HG03060 (cell line): ENCODE results near the gene LIMK1.
"Not testable (repeated sequence)": the region's sequence is repeated elsewhere in the genome, so short reads cannot be mapped to it uniquely, and the experiment has no call there.

Experiments
- ATAC-seq: cut with Tn5 transposase; IDR thresholded peaks from one replicate; pipeline ENCODE4 v1.9.1; 2021; ENCODE audit warnings: low read depth, moderate number of reproducible peaks; ENCODE audit not compliant: unreplicated experiment

The LIMK1 gene

DNA sequence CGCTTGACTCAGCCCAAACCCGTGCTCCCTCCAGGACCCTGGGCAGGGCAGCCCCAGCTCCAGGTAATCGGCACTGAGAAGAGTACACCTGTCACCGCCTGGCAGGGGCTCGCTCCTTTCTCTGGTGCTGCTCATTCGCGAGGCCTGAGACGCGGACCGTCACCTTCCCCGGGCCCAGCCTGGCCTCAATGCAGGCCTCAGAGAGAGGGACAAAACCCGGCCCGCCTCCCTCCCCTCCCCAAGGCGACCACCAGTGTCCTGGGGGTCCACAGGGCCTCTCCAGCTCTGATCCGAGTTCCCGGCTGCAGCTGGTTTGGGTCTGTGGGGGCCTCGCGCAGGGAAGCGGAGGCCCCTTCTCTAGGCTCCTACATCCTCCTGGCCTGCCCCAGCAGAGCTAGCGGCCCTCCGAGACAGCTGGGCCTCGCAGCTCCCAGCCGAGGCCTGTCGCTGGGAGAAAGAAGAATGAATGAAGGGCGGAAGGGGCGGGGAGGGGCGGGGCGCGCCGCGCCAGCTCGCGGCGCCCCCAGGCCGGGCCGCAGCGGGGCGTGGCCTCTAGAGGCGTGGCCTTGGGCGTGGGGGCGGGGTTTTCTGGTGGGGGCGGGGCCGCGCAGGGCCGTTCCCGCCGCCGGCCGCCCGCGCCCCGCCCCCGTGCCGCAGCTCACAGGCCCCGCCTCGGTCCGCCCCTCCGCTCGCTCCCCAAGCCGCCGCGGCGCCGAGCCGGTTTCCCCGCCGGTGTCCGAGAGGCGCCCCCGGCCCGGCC, at the start of gene LIMK1:
Gene LIMK1, plus strand, starts transcription at position 688 of the 760 bp plus-strand sequence. CDS start 187 bp downstream, outside the sequence.
- no peak for ATAC-seq

- no peak for ATAC-seq
Measured at GRCh38 chr7:74037609-74038008, 46.0 kb upstream of the LIMK1 start.

DNA sequence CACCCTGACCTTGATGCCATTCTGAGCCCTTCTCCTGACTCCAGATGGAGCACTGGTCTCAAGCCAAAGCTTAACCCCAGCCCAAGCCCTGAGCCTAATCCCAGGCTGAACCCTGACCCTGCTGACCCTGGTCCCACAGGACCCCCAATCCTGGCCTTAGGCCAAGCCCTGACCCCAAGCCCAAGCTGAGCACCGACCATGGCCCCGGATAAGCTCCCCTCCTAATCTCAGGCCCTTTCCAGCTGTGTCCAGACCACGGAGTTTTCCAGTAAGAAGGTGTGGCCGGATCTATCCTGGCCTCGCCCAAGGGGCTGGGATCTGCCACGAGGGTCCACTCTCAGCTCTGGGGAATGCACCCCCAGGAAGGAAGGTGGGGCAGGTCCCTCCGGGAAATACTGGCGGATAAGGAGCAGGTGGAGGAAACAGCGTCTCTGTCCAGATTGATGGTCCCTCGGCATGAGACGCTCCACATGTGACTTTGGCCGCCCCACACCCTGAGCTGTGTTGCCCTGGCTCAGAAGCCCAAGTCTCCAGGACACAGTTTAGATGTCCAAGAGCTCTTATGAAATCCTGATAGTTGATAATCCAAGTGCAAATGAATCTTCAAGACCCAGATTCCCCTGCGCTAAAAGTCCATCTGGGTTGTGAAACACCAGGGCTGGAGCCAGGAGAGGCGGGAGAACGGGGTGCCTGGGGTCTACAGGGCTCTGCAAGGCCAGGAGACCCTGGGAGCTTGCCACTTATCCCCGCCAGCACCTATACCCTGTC, 45.2 kb upstream of the LIMK1 start:
- no peak for ATAC-seq

GRCh38 chr7:74039337-74039736, 44.3 kb upstream of the LIMK1 start:
- no peak for ATAC-seq

DNA sequence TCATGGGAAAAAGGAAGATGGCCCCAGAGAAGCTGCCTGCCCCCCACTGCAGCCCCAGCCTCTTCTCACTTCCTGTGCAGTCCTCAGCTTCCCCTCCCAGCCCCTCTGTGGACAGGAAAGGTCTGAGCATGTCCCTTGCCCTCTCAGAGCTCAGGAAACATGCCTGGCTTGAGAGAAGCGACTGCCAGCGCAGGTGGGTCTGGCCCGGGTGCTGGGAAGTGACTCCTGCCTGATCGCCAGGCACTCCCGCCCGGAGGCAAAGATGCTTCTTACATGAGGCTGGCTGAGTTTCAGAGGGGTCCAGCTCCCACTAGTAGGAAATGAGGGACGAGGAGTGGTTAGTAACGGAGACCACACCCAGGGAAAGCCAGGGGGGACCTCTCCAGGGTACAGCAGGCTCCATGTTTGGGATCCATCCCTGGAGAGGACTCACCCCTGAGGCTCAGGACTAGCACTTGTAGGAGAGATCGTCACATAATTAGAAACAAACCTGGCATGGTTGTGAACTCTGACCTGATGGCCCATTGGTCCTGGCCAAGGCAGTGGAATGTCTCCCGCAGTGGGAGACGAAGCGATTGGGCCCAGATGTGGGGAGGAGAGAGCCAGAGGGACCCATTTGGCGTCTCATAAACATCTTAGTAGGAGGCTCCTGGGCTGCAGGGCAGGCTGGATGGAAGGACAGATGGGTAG, 43.4 kb upstream of the LIMK1 start:
- no peak for ATAC-seq

- ATAC-seq = no peak
Measured at GRCh38 chr7:74040791-74041520, 42.6 kb upstream of the LIMK1 start.

DNA sequence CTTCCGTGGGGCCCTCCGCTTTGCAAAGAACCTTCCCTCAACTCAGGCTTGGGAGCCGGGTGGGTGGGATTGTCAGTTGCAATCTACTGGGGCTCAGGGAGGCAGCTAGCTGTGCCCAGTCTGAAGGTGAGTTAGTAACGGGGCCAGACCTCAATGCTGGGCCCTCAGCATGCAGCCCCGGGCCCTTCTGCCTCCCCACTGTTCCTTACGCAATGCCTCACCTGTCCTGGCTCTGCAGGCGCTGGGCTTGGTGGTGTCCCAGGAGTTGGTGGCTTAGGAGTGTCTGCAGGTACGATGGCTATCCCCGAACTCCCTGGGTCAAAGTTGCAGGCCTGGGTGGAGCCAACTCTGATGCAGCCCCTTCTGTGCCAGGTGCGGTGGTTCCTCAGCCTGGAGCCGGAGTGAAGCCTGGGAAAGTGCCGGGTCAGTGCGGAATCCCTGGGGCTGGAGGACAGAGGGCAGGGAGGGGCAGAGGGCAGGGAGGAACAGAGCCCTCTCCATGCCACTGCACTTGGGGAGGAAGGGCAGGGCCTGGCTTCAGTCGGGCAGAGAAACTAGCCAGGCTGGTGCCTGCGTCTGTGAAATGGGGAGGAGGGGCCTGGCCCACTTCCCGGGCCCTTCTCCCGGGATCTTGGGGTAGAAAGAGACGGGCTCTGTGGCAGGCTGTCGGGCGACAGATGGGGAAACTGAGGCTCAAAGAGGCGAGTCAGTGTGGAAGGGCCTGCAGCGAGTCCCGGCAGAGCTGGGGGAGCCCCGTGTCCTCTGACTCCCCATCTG, 40.7 kb upstream of the LIMK1 start:
- no peak for ATAC-seq

DNA sequence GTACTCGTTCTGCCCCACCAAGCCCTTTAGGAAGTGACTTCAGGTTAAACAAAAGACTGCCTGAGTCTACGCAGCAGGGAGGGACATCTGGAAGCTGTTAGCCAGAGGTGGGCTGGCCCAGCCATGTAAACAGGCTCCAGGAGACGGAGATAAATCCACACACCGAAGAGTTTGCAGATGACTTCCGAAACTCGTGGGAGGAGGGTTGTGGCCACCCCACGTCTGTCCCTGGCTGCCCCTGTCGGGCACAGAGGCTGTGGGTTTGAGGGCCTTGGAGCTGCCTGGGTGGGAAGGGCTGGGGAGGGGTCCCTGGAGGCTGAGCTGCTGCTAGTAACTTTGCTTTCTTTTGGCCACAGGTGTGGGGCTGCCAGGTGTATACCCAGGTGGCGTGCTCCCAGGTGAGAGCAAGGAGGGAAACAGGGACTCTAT, 40.1 kb upstream of the LIMK1 start:
- ATAC-seq = no peak

DNA sequence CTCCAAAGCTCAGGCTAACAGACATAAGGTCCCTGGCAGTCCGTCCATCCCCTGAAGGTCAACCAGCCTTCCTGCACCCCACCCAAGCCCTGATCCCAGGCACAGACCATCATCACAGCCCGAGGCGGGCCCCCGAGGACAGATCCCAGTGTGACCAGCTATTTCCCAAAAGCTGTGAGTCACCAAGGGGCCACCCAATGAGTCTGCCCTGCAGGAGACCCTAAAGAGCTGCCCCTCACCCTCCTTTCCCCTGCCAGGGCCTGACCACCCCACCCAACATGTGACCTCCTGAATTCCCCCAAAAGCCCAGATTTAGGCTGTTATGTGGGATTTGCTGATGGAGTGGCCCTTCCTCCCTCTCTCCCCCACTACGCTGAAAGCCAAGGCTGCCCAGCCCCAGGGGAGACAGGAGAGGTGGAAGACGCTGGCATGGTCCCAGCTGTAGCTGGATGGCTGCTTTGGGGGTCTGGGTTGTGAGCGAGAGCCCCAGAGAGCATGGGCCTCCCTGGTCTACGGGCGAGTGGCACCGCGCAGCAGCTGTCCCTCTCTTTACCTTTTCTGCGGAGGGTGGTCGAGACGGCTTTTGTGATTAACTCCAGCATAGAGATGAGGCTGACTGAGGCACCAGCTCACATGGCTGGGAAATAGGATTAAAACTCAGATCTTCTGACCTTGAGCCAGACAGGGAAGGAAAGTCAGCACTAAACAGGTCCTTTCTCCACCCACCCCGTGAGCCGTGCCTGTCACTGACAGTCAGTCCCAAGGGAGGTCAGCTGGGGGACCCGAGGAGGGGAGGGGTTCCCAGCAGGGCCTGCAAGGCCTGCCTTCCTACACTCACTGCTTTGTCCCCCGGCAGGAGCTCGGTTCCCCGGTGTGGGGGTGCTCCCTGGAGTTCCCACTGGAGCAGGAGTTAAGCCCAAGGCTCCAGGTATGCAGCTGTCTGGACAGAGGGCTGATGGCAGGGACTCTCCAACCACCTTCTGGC, 38.9 kb upstream of the LIMK1 start:
- no peak for ATAC-seq

GRCh38 chr7:74046581-74046980, 37.0 kb upstream of the LIMK1 start:
- not testable (repeated sequence) for ATAC-seq

DNA sequence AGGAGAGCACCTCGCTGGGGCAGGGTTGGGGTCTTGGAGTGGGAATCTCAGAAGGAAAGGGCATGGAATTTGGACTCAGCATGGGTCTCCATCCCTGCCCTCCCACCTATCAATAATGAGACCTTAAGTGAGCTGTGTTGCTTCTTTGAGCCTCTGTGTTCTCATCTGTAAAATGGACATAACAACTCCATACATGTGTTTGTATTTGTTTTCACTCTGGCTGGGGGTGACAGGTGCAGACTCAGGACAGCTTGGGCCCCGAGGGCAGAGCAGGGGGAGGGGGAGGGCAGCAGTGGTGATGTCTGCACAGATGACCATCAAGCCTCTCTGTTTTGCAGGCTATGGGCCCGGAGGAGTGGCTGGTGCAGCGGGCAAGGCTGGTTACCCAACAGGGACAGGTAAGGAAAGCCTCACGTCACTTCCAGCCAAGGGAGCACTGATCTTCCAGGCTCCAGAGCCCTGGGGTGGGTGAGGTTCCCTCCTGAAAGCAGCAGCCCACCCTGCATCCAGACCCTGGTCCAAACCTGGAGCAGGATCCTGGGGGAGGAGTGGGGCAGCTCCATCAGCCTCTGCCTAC, 35.7 kb upstream of the LIMK1 start:
- ATAC-seq = no peak

- no peak for ATAC-seq
Measured at GRCh38 chr7:74048999-74049599, 34.5 kb upstream of the LIMK1 start.

DNA sequence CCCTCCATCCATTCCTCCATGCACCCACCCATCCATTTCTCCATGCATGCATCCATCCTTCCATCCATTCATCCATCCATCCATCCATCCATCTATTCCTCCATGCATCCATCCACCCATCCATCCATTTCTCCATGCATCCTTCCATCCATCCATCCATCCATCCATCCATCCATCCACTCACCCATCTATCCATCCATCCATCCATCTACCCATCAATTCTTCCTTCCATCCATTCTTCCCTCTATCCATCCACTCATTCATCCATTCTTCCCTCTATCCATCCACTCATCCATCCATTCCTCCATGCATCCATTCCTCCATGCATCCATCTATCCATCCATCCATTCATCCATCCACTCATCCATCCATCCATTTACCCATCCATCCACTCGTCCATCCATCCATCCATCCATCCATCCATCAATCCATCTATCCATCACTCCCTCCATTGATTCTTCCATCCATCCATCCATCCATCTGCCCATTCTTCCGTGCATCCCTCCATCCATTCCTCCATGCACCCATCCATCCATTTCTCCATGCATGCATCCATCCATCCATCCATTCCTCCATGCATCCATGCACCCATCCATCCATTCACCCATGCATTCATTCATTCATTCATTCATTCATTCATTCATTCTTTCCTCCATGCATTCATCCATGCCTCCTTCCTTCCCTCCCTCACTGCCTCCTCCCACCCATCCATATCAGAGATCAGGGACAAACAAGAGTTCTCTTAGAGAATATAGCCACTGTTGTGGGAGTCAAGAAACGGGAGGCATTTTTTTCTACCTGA, 33.4 kb upstream of the LIMK1 start:
- no peak for ATAC-seq

GRCh38 chr7:74051193-74051592, 32.4 kb upstream of the LIMK1 start:
- no peak for ATAC-seq

DNA sequence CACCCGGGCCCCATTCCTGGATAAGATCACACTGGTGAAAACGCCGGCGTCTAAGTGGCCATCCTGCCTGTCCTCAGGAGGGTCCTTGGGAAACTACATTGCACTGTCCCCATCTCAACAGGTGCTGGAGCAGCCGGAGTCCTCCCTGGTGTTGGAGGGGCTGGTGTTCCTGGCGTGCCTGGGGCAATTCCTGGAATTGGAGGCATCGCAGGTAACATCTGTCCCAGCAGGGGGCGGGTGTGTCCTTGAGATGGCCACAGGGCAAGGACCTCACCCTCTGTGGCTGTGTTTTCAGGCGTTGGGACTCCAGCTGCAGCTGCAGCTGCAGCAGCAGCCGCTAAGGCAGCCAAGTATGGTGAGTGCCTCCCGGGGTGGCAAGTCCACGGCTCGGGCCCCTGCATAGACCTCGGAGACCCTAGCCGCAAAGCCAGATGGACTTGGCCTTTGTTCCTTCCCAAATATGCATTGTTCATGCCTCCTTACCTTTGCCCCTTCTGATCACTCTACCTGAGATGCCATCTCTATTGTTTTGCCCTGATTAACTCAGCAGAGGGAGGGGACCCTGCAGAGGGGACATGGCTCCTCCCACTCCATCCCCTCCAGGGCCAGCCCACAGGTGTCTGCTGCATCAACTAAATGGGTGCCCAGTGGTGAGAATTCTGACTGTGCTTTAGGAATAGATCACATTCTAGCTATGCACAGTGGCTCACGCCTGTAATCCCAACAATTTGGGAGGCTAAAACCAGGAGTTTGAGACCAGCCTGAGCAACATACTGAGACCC, 31.8 kb upstream of the LIMK1 start:
- no peak for ATAC-seq

- no peak for ATAC-seq
Measured at GRCh38 chr7:74052628-74053027, 31.0 kb upstream of the LIMK1 start.
